Epithelial cell of alveolus of lung (primary cell): Measurements from ENCODE around the gene FAM25A. TPM values are rescaled to one million over a fixed set of nuclear protein-coding genes. Genes with fewer than 3 reads are reported as not detected.

Source experiments
- total RNA-seq: library from RNA; depleted of rRNA; stranded (reverse); fragments of >200 nt; gene quantifications from 2 replicates; pipeline ENCODE4 v1.2.1, GENCODE V29; 2015

Gene FAM25A
- not detected in 2 replicates for total RNA-seq

GRCh38 chr10:87020056-87020455, at the start of gene FAM25A:
Gene FAM25A (plus strand): TSS chr10:87020294. CDS start chr10:87020325, 31 bp downstream.

Other genes with a start within 250 kb of the FAM25A start
- gene MMRN2, start 62.7 kb upstream of the FAM25A start, total RNA-seq, result 1.3 and 6.9 TPM in 2 replicates
- gene SNCG, start 61.7 kb upstream of the FAM25A start, total RNA-seq, result 22.2 and 32.0 TPM in 2 replicates
- 2.7 and 24.5 TPM in 2 replicates for gene ADIRF, start 51.8 kb upstream of the FAM25A start, total RNA-seq
- gene GLUD1, start 74.5 kb downstream of the FAM25A start, total RNA-seq, result 93.0 and 135 TPM in 2 replicates
- gene SHLD2, start 74.9 kb downstream of the FAM25A start, total RNA-seq, result 19.4 and 21.5 TPM in 2 replicates
- 1.0 and 1.9 TPM in 2 replicates for gene NUTM2A, start 205.2 kb downstream of the FAM25A start, total RNA-seq